Measurements from ENCODE around the gene POLR2C. TPM values are rescaled to one million over a fixed set of nuclear protein-coding genes. Genes with fewer than 3 reads are reported as not detected.
A peak's percentile ranks its signal among the peaks of the same experiment; 100 is the strongest.
"Not testable (repeated sequence)": the region's sequence is repeated elsewhere in the genome, so short reads cannot be mapped to it uniquely, and the experiment has no call there.

The POLR2C gene
- total RNA-seq, 2 donors from 2014 or later: 71.3 to 86.2 TPM

- Mint-ChIP-seq H3K4me1 (no peaks in the 10 kb centered on the region), H3K27ac (no peak overlapping the region), H3K27me3 (no peaks in the 10 kb centered on the region), H3K9me3 (no peaks in the 10 kb centered on the region), H3K4me3 (no peak overlapping the region), H3K36me3 (ENCODE audit: low read depth) (peaks cover 98% of the 10 kb centered on the region)
- no peak for ATAC-seq (replicated peaks)
Measured at GRCh38 chr16:57435838-57436237, 26.6 kb upstream of the POLR2C start.

DNA sequence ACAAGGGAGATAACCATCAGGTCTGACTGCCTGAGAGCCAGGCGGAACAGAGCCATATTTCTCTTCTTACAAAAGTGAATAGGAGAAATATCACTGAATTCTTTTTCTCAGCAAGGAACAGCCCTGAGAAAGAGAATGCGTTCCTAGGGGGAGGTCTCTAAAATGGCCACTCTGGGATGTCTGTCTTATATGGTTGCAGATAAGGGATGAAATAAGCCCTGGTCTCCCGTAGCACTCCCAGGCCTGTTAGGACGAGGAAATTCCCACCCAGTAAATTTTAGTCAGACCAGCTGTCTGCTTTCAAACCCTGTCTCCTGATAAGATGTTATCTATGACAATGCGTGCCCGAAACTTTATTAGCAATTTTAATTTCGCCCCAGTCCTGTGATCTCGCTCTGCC is 22.5 kb upstream of the POLR2C start:
- H3K27ac Mint-ChIP-seq; H3K4me1 Mint-ChIP-seq; H3K9me3 Mint-ChIP-seq; H3K4me3 Mint-ChIP-seq; H3K27me3 Mint-ChIP-seq; ATAC-seq (replicated peaks): not testable (repeated sequence)
- H3K36me3 Mint-ChIP-seq (ENCODE audit: low read depth): peaks cover 66% of the 10 kb centered on the region

DNA sequence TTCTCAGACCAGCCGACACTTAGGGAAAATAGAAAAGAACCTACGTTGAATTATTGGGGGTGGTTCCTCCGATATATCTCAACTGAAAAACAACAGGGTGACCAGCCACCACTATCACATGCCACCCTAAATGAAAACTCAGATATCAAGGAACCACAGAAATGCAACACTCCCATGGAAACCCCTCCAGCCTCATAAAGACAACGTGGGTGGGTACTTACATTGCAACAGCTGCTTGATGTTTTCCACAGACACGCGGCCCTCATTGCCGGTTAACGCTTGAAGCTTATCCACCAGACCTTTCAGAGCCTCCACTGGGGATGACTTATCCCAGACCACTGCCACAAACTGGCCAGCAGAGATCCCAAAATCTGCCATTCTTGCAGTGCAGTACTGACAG is 21.9 kb upstream of the POLR2C start:
- H3K27ac Mint-ChIP-seq; H3K27me3 Mint-ChIP-seq; ATAC-seq (replicated peaks); H3K4me3 Mint-ChIP-seq; H3K9me3 Mint-ChIP-seq; H3K4me1 Mint-ChIP-seq: not testable (repeated sequence)
- peaks cover 60% of the 10 kb centered on the region for H3K36me3 Mint-ChIP-seq (ENCODE audit: low read depth)

GRCh38 chr16:57444711-57445110 is 17.8 kb upstream of the POLR2C start:
- Mint-ChIP-seq H3K4me3 (peak overlapping the region; percentile 16), H3K9me3 (no peaks in the 10 kb centered on the region), H3K36me3 (ENCODE audit: low read depth) (peaks cover 20% of the 10 kb centered on the region), H3K27ac (no peak overlapping the region), H3K27me3 (no peaks in the 10 kb centered on the region), H3K4me1 (peaks cover 6% of the 10 kb centered on the region)
- no peak for ATAC-seq (replicated peaks)

- no peaks in the 10 kb centered on the region for H3K9me3 Mint-ChIP-seq
- H3K36me3 Mint-ChIP-seq (ENCODE audit: low read depth): peaks cover 12% of the 10 kb centered on the region
- no peak for ATAC-seq (replicated peaks)
- no peak overlapping the region for H3K4me3 Mint-ChIP-seq
- peaks cover 6% of the 10 kb centered on the region for H3K4me1 Mint-ChIP-seq
- no peak overlapping the region for H3K27ac Mint-ChIP-seq
- H3K27me3 Mint-ChIP-seq: no peaks in the 10 kb centered on the region
Measured at GRCh38 chr16:57445510-57445909, 17.0 kb upstream of the POLR2C start.

DNA sequence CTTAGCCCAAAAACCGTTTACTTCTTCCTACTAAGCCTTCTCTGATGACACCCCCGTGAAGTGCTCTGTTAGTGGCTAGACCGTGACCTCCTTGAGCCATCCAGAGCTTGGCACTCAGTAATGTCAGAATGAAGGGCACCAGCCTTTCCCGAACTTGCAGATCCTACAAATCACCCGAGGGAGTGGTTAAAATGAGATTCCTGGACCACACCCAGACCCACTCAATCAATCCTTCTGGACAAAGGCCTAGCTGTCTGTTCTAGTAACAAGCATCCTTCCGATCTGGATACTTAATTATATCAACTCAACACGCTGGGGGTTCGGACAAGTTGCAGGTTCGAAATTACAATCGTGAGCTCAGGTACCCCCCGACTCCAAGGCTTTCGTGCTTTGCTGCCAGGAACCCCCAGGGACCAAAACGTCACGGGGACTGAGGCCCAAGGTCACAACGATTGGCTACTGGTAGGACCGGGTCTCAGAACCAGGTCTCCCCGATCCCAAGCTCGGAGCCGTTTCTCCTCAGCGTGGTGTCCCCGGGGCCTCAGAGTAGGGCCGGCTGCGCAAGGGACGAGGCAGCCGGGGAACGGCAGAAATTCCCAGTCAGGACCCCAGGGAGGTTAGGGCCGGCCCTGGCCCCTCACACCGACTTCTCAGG is 15.8 kb upstream of the POLR2C start:
- no peaks in the 10 kb centered on the region for H3K9me3 Mint-ChIP-seq
- peaks cover 6% of the 10 kb centered on the region for H3K4me1 Mint-ChIP-seq
- H3K27me3 Mint-ChIP-seq: no peaks in the 10 kb centered on the region
- H3K36me3 Mint-ChIP-seq (ENCODE audit: low read depth): peaks cover 9% of the 10 kb centered on the region
- H3K4me3 Mint-ChIP-seq: peak overlapping the region; percentile 90
- peak; percentile 20 for ATAC-seq (replicated peaks)
- peak overlapping the region; percentile 91 for H3K27ac Mint-ChIP-seq

GRCh38 chr16:57447186-57447962 is 15.1 kb upstream of the POLR2C start, which contains the start of the genes CIAPIN1 and COQ9:
CIAPIN1 (minus strand) TSS chr16:57447385; CDS start chr16:57440928, 6,457 bp downstream.
COQ9 (plus strand) TSS chr16:57447479; CDS start chr16:57447506, 27 bp downstream.
- ATAC-seq (replicated peaks): peak; percentile 100
- Mint-ChIP-seq H3K27ac (peak within 1 kb of the TSS; percentile 91), H3K4me1 (peaks cover 6% of the 10 kb centered on the region), H3K9me3 (no peaks in the 10 kb centered on the region), H3K4me3 (peak within 1 kb of the TSS; percentile 90), H3K27me3 (no peaks in the 10 kb centered on the region), H3K36me3 (ENCODE audit: low read depth) (peaks cover 15% of the 10 kb centered on the region)

GRCh38 chr16:57452021-57452420 is 10.5 kb upstream of the POLR2C start:
- H3K9me3 Mint-ChIP-seq: no peaks in the 10 kb centered on the region
- H3K27me3 Mint-ChIP-seq: no peaks in the 10 kb centered on the region
- peaks cover 55% of the 10 kb centered on the region for H3K36me3 Mint-ChIP-seq (ENCODE audit: low read depth)
- no peak overlapping the region for H3K4me3 Mint-ChIP-seq
- H3K27ac Mint-ChIP-seq: no peak overlapping the region
- no peak for ATAC-seq (replicated peaks)
- H3K4me1 Mint-ChIP-seq: peaks cover 6% of the 10 kb centered on the region

- peaks cover 78% of the 10 kb centered on the region for H3K36me3 Mint-ChIP-seq (ENCODE audit: low read depth)
Measured at GRCh38 chr16:57462978-57463362, 491 bp downstream of the POLR2C start.

GRCh38 chr16:57464523-57464922 is 2.0 kb downstream of the POLR2C start:
- no peak for ATAC-seq (replicated peaks)
- Mint-ChIP-seq H3K9me3 (no peaks in the 10 kb centered on the region), H3K27me3 (no peaks in the 10 kb centered on the region), H3K36me3 (ENCODE audit: low read depth) (peaks cover 84% of the 10 kb centered on the region), H3K4me3 (peak overlapping the region; percentile 84), H3K27ac (peak overlapping the region; percentile 92), H3K4me1 (peaks cover 27% of the 10 kb centered on the region)

More at GRCh38 chr16:57462978-57463362, 491 bp downstream of the POLR2C start:
- Mint-ChIP-seq H3K4me1 (peaks cover 27% of the 10 kb centered on the region), H3K27me3 (no peaks in the 10 kb centered on the region), H3K9me3 (no peaks in the 10 kb centered on the region), H3K27ac (peak overlapping the region; percentile 92), H3K4me3 (peak overlapping the region; percentile 84)
- ATAC-seq (replicated peaks): peak; percentile 43

DNA sequence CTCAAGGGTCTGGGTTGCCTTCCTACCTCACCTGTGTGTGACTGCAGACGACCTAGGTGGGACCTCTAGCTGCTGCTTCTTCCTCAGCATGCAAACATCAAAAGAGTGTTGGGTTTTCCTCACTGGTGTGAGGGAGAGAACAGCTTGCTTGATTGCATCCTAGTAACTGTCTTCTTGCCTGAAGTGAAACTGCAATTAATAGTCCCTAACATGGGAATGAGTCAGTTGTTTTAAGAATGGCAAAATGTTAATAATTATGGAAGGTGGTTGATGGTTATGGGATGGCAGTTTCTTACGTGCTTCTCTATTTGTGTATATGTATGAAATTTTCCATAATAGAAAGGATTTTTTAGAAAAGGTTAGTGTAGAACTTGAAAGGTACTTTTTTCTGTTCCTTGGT is 5.9 kb downstream of the POLR2C start:
- peaks cover 89% of the 10 kb centered on the region for H3K36me3 Mint-ChIP-seq (ENCODE audit: low read depth)
- no peaks in the 10 kb centered on the region for H3K9me3 Mint-ChIP-seq
- H3K4me1 Mint-ChIP-seq: peaks cover 20% of the 10 kb centered on the region
- H3K4me3 Mint-ChIP-seq: no peak overlapping the region
- peak overlapping the region; percentile 59 for H3K27ac Mint-ChIP-seq
- no peak for ATAC-seq (replicated peaks)
- no peaks in the 10 kb centered on the region for H3K27me3 Mint-ChIP-seq

- peaks cover 82% of the 10 kb centered on the region for H3K36me3 Mint-ChIP-seq (ENCODE audit: low read depth)
- no peak overlapping the region for H3K4me3 Mint-ChIP-seq
- no peaks in the 10 kb centered on the region for H3K27me3 Mint-ChIP-seq
- no peaks in the 10 kb centered on the region for H3K9me3 Mint-ChIP-seq
- no peak for ATAC-seq (replicated peaks)
- H3K27ac Mint-ChIP-seq: peak overlapping the region; percentile 59
- H3K4me1 Mint-ChIP-seq: peaks cover 17% of the 10 kb centered on the region
Measured at GRCh38 chr16:57469046-57469445, 6.6 kb downstream of the POLR2C start.

GRCh38 chr16:57469917-57470470 is 7.5 kb downstream of the POLR2C start:
- H3K27ac Mint-ChIP-seq: peak overlapping the region; percentile 17
- H3K4me3 Mint-ChIP-seq: no peak overlapping the region
- H3K36me3 Mint-ChIP-seq (ENCODE audit: low read depth): peaks cover 73% of the 10 kb centered on the region
- peaks cover 8% of the 10 kb centered on the region for H3K4me1 Mint-ChIP-seq
- ATAC-seq (replicated peaks): no peak
- no peaks in the 10 kb centered on the region for H3K27me3 Mint-ChIP-seq
- H3K9me3 Mint-ChIP-seq: no peaks in the 10 kb centered on the region

DNA sequence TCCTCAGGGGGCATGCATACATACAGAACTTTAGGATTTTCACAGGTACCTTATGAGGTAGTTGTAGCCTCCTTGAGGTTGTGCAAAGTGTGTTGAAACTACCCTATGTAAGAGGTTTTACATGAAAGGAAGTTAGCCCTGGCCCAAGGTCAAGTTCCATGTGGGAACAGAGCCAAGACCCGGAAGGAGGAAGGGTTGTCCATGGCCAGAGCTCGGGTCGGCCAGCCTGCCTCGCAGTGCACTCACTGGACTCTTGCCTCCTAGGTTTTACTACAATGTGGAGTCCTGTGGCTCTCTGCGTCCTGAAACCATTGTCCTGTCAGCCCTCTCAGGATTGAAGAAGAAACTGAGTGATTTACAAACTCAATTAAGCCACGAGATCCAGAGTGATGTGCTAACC is 8.2 kb downstream of the POLR2C start:
- no peak overlapping the region for H3K4me3 Mint-ChIP-seq
- no peaks in the 10 kb centered on the region for H3K9me3 Mint-ChIP-seq
- ATAC-seq (replicated peaks): no peak
- H3K27ac Mint-ChIP-seq: no peak overlapping the region
- H3K4me1 Mint-ChIP-seq: peaks cover 5% of the 10 kb centered on the region
- H3K36me3 Mint-ChIP-seq (ENCODE audit: low read depth): peaks cover 66% of the 10 kb centered on the region
- H3K27me3 Mint-ChIP-seq: no peaks in the 10 kb centered on the region

DNA sequence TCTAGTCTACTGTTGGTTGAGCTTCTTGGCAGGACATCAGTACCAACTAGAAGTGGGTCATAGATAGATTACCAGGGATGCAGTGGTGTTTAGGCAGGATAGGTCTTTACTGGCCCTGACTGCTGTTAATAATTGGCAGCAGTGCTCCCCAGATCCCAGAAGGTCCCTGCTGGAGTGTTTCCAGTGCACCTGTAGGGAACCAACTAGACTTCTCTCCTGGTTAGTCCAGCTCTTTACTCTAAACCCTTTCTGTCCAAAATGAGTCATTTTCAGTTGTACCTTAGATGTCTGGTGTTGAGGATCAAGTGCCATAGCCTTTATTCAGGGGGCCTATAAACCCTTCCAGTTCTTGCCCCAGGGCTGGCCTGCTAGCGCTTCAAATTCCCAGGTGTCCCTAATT is 8.7 kb downstream of the POLR2C start:
- peaks cover 5% of the 10 kb centered on the region for H3K4me1 Mint-ChIP-seq
- H3K27ac Mint-ChIP-seq: no peak overlapping the region
- no peaks in the 10 kb centered on the region for H3K9me3 Mint-ChIP-seq
- no peak overlapping the region for H3K4me3 Mint-ChIP-seq
- H3K36me3 Mint-ChIP-seq (ENCODE audit: low read depth): peaks cover 61% of the 10 kb centered on the region
- ATAC-seq (replicated peaks): no peak
- H3K27me3 Mint-ChIP-seq: no peaks in the 10 kb centered on the region
